Suprapubic skin (tissue), 4 donors: ENCODE data around the gene ARHGAP6. TPM values are rescaled to one million over a fixed set of nuclear protein-coding genes. Genes with fewer than 3 reads are reported as not detected.

ENCODE experiments used
- DNase-seq, 2 donors: peaks; one replicate each; pipeline ENCODE4 v3.0.0-alpha.2; 2019; ENCODE audit warnings: low spot score in 2 of 2
- H3K27ac ChIP-seq: fragments of 200-600 bp; sonication (generic); one replicate; pipeline ENCODE4 v1.5.1; 2019
- H3K27me3 ChIP-seq: fragments of 200-600 bp; sonication (generic); one replicate; pipeline ENCODE4 v1.5.1; 2019
- H3K36me3 ChIP-seq: fragments of 200-600 bp; sonication (generic); one replicate; pipeline ENCODE4 v1.5.1; 2019
- H3K4me1 ChIP-seq: fragments of 200-600 bp; sonication (generic); one replicate; pipeline ENCODE4 v1.5.1; 2019
- H3K4me3 ChIP-seq: fragments of 200-600 bp; sonication (generic); one replicate; pipeline ENCODE4 v1.5.1; 2019; ENCODE audit warnings: mild to moderate bottlenecking
- H3K9me3 ChIP-seq: fragments of 200-600 bp; sonication (generic); one replicate; pipeline ENCODE4 v1.5.1; 2019
- CTCF ChIP-seq, 2 donors: fragments of 200-600 bp in 1 of 2; fragments of 450-650 bp in 1 of 2; sonication (generic) in 1 of 2; IDR thresholded peaks; one replicate each; pipeline ENCODE4 v1.5.1; 2016 to 2019; ENCODE audit warnings: antibody characterized with exemption in 2 of 2, mild to moderate bottlenecking in 1 of 2, moderate library complexity in 1 of 2
- EP300 ChIP-seq: sonication (generic); formaldehyde crosslinking; IDR thresholded peaks from one replicate; pipeline ENCODE4 v1.6.1; 2017; ENCODE audit warnings: antibody characterized with exemption
- POLR2A ChIP-seq, 2 donors: fragments of 450-650 bp; IDR thresholded peaks; one replicate each; pipeline ENCODE4 v1.6.1; 2017; ENCODE audit warnings: antibody characterized with exemption in 2 of 2, mild to moderate bottlenecking in 2 of 2, moderate library complexity in 2 of 2
- POLR2AphosphoS5 ChIP-seq, 3 donors: sonication (generic); formaldehyde crosslinking; IDR thresholded peaks; one replicate each; pipeline ENCODE4 v1.6.1; 2017; ENCODE audit warnings: antibody characterized with exemption in 3 of 3
- WGBS: methylation state at CpG from one replicate; pipeline ENCODE4 v1.1.5; 2018; 5-methylcytosine and 5-hydroxymethylcytosine counted together
- total RNA-seq, 4 donors: library from RNA; depleted of rRNA; stranded (reverse); fragments of >200 nt; gene quantifications; one replicate each; pipeline ENCODE4 v1.1.0, GENCODE V29; 2016

ARHGAP6 gene
- total RNA-seq, 4 donors from 2014 or later, result 1.6 to 6.7 (median 3.1) TPM

GRCh38 chrX:11551151-11551550 is 114.6 kb downstream of the ARHGAP6 start:
- H3K9me3 ChIP-seq, result no peaks in the 10 kb centered on the region
- no peak for DNase-seq
- H3K36me3 ChIP-seq, result no peaks in the 10 kb centered on the region
- H3K27ac ChIP-seq, result no peak overlapping the region
- H3K4me1 ChIP-seq, result no peaks in the 10 kb centered on the region
- TF ChIP-seq POLR2A (IDR thresholded peaks at IDR 0.05), result no peak
- TF ChIP-seq CTCF (IDR thresholded peaks at IDR 0.05), result no peak
- no peak for TF ChIP-seq EP300
- no peak for TF ChIP-seq POLR2AphosphoS5 (IDR thresholded peaks at IDR 0.05)
- no peak overlapping the region for H3K4me3 ChIP-seq
- no peaks in the 10 kb centered on the region for H3K27me3 ChIP-seq
- 73% methylated on average over 1 of the region's 1 CpG for WGBS

- TF ChIP-seq POLR2AphosphoS5 (IDR thresholded peaks at IDR 0.05) (no peak), POLR2A (IDR thresholded peaks at IDR 0.05) (no peak), EP300 (no peak), CTCF (IDR thresholded peaks at IDR 0.05) (no peak)
- 39% methylated on average over 2 of the region's 2 CpGs for WGBS
- Histone ChIP-seq H3K9me3 (no peaks in the 10 kb centered on the region), H3K36me3 (no peaks in the 10 kb centered on the region), H3K4me3 (no peak overlapping the region), H3K27me3 (no peaks in the 10 kb centered on the region), H3K4me1 (no peaks in the 10 kb centered on the region), H3K27ac (no peak overlapping the region)
- DNase-seq, result no peak
These were observed 118.8 kb downstream of the ARHGAP6 start for GRCh38 chrX:11546917-11547316.

DNA sequence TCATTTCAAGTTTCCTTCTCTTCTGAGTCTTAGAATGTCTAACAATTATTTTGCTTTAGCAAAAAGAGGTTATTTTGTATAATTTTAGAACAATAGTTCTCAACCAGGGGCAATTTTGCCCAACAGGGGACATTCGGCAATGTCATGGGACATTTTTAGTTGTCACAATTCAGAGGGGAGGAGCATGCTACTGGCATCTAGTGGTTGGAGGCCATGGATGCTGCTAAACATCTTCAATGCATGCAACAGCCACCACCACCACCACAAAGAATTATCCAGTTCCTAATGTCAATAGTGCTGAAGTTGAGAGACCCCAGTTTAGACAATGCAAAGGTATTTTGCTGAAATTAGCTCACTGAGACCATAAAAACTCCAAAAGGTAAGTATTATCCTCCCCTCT is 122.5 kb downstream of the ARHGAP6 start:
- WGBS, result 81% methylated on average over 1 of the region's 1 CpG
- Histone ChIP-seq H3K4me3 (no peak overlapping the region), H3K4me1 (no peaks in the 10 kb centered on the region), H3K27me3 (no peaks in the 10 kb centered on the region), H3K36me3 (no peaks in the 10 kb centered on the region), H3K9me3 (no peaks in the 10 kb centered on the region), H3K27ac (no peak overlapping the region)
- TF ChIP-seq POLR2A (IDR thresholded peaks at IDR 0.05) (no peak), CTCF (IDR thresholded peaks at IDR 0.05) (no peak), POLR2AphosphoS5 (IDR thresholded peaks at IDR 0.05) (no peak), EP300 (no peak)
- DNase-seq, result no peak

DNA sequence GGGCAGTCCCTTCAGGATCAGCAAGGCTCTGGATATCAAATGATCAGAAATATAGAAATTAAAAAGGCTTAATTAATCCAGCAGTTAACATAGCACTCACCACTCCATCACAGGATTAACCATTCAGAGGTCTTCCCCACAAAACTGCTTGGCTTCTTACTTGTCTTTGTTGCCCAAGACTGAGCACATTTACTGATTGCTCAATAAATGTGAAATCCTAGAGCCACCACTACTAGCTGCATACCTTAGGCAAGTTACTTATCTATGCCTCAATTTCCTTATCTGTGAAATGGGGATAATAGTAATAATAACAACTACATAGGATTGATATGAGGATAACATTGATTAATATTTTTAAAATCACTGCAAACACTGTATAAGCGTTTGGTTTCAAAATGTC is 124.2 kb downstream of the ARHGAP6 start:
- WGBS, result 60% methylated on average over 1 of the region's 1 CpG
- Histone ChIP-seq H3K4me1 (no peaks in the 10 kb centered on the region), H3K36me3 (no peaks in the 10 kb centered on the region), H3K4me3 (no peak overlapping the region), H3K27ac (no peak overlapping the region), H3K9me3 (no peaks in the 10 kb centered on the region), H3K27me3 (no peaks in the 10 kb centered on the region)
- no peak for DNase-seq
- TF ChIP-seq POLR2A (IDR thresholded peaks at IDR 0.05) (no peak), EP300 (no peak), POLR2AphosphoS5 (IDR thresholded peaks at IDR 0.05) (no peak), CTCF (IDR thresholded peaks at IDR 0.05) (no peak)

- Histone ChIP-seq H3K27ac (no peak overlapping the region), H3K4me1 (no peaks in the 10 kb centered on the region), H3K9me3 (no peaks in the 10 kb centered on the region), H3K27me3 (no peaks in the 10 kb centered on the region), H3K36me3 (no peaks in the 10 kb centered on the region), H3K4me3 (no peak overlapping the region)
- WGBS, result 75% methylated on average over 4 of the region's 4 CpGs
- DNase-seq, result no peak
- TF ChIP-seq EP300, result no peak
- no peak for TF ChIP-seq POLR2AphosphoS5 (IDR thresholded peaks at IDR 0.05)
- TF ChIP-seq CTCF (IDR thresholded peaks at IDR 0.05), result no peak
- TF ChIP-seq POLR2A (IDR thresholded peaks at IDR 0.05), result no peak
These were observed 125.0 kb downstream of the ARHGAP6 start for GRCh38 chrX:11540532-11541377.
